GM21528 (cell line): ENCODE measurements around the gene DLEU7.

Experiments
- ATAC-seq: cut with Tn5 transposase; IDR thresholded peaks from one replicate; pipeline ENCODE4 v1.9.1; 2021; ENCODE audit warnings: mild to moderate bottlenecking, moderate library complexity; ENCODE audit not compliant: unreplicated experiment, low FRiP score

DLEU7 gene

DNA sequence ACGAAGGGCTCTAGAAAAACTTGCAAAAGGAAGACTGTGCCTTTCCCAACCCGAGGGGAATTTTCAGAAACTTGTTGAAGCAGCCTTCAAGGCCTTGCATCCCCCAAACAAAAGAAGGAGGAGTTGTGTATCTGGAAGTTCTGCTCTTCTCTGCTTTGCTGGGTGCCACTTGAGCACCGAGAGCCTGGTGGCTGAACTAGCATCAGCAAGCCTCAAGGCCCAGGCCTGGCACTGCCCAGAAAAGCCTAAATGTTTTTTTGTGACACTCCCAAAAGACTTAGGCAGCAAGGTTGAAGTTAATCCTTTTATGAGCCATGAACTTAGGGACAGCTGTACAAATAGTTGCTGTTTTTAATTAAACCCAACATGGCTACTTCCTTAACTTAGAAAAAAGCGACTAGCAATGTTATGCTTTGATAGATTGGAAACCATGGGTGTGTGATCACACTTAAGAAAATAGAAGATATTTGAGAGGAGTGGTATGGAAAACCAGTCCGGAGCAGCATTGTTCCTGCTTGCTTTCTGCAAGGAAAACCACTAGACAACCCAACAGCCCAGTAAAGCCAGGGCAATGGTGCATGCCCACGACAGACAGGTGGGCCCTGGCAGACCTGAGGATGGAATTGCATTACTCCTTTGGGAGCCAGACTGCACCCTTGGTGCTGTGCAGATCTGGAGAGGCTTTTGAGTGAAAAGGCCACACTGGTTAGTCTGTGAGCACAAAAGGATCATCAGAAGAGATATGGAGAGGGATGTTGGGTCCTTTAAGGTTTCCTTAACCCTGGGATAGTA is 788 bp upstream of the DLEU7 start:
- no peak for ATAC-seq

DNA sequence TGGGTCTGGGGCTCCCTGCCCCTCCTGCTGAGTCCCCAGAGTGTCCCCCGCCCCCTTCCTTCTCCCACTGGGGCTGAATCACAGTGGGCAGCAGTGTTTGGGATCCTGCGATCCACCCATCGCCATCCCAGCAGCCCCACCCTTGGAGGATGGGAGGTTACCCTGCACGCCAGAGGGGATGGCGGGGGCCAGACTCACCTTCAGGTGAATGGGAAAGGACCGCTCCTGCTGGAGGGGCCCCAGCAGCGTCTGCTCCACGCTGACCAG is 569 bp downstream of the DLEU7 start:
- no peak for ATAC-seq

DNA sequence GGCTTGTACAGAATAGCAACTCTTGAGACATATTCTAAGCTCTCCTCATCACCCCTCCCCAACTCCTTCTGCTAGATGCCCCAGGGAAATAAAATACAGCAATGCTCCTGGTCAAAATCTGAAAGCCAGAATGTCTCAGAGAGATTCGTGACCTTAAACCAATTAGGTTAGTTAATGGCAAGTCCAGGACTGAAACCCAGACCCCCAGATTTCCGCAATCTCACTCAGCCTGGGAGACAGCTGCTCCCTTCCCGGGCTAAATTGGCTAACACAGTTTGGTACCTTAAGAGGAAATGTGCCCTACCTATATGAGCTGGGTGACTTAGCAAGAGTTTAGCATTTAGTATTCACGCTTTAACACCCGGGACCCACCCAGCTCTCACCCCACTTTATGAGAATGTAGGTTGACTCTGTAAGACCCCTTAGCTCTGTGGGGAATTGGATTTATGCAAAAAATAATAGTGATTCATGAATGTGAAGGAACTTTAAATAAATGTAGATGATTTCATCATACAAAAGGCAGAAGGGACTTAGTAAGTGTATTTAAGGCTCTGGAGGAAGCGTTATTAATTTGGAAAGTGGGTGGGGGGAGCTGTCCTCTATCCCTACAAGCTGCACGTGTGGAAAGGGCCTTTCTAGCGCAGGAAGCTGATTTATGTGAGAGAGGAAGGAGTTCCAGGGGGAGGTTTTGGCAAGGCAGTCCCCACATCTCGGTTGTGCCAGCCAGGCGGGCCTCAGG is 1.1 kb downstream of the DLEU7 start:
- ATAC-seq = no peak

DNA sequence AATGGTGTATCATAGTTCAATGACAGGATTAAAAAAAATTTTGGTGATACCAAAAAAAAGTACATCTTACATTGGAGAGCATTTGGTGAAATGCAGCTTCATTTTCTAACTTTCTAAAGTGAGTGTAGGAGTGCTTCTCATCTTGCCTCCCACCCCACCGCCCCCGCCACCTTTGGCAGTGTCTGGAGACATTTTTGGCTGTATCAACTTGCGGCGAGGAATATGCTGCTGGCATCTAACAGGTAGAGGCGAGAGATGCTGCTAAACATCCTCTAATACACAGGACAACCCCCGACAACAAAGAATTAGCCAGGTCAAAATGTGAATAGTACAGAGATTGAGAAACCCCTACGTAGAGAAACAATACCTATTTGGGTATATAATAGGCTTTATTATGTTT is 1.7 kb downstream of the DLEU7 start:
- no peak for ATAC-seq

DNA sequence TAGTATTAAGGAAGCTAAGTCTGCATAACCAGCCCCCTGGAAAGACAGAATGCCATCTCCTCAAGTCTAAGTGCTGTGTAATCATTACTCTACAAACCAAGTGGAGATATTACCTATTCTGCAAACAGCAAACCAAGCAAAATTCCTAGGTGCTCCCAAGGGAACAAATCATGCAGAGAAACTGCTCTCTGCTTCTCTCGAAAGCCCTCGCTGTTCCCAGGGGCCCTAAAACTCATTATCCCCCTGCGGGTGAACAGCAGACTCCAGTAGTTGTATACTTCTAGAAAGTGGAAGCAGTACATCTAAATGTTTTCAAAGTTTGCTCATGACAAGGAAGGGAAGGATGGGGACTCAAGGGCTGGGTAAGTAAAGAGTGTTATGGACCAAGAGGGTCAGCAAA is 3.2 kb downstream of the DLEU7 start:
- no peak for ATAC-seq

DNA sequence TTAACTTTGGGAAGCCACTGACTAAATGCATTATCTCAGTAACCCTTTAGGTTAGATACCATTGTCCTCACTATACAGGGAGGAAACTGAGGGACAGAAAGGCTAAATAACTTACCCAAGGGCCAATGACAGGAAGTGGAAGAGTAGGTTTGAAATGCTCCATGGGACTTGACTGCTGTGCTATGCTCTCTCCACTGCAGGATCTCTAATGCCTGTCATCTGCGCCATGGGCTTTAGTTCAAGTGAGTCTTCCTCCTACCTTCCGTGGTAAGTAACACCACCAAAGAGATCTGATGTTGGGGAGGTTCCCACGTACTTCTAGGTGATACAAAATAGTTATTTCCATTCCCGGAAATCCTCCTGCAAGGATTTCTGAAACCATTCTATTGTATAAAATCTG is 3.7 kb downstream of the DLEU7 start:
- ATAC-seq = no peak

DNA sequence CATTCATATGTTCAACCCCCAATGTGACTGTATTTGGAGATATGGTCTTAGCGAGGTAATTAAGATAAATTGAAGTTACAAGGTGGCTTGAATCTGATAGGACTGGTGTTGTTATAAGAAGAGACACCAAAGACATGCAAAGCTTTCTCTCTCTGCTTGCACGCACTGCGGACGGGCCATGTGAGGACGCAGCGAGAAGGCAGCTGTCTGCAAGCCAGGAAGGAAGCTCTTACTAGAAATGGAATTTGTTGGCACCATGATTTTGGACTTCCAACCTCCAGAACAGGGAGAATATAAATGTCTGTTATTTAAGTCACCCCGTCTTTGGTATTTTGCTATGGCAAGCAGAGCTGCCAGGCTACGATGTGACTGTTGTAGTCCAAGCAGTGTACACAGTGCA is 4.8 kb downstream of the DLEU7 start:
- no peak for ATAC-seq

DNA sequence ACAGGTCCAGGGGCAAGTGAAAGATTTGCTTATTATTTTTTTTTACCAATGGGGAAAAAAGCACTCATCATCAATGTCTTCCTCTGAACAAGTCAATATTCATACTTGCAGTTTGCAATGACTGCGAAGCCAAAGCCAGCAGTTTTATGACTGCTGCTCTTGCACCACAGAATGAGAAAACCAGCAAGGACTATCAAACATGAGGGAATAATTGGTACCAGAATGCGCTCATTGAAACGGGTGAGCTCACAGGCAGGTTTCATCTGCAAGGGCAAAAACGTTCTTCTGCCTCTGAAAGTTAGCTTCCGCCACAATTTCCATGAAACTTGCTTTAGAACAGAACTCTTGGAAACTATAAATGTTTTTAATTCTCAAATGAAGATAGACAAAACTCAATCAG is 5.5 kb downstream of the DLEU7 start:
- no peak for ATAC-seq

DNA sequence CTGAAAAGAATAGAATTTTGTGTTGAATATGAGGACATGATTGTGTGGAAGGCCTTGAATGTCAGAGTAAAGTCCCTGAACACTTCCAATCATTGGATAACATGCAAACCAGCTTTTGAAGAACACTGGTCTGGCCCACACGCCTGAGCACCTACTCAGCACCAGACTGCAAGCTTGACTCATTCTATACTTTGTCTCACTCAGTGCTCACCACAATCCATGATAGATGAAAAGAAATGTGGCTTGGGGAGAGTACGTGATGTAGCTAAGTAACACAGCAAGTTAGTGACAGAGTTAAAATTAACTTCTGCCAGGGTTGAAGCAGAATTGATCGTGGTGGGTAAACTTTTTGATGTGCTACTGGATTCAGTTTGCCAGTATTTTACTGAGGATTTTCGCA is 12.0 kb downstream of the DLEU7 start:
- no peak for ATAC-seq

DNA sequence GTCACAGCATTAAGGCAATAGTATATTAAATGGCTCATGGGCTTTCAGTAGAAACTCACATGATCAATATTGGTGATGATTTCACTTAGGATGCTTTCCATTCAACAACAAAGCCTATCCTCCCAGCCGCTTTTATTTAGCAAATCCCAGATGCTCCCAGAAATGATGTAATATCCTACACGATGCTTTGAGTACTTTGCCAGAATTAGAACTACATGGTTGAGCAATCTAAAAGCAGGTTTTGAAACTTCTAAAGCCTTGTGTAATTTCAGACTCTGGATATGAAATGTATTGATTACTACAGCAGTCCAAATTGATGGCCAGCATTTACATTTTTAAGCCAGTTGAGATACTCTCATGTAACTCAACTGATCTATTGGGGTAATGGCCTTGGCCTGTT is 13.6 kb downstream of the DLEU7 start:
- ATAC-seq = no peak

DNA sequence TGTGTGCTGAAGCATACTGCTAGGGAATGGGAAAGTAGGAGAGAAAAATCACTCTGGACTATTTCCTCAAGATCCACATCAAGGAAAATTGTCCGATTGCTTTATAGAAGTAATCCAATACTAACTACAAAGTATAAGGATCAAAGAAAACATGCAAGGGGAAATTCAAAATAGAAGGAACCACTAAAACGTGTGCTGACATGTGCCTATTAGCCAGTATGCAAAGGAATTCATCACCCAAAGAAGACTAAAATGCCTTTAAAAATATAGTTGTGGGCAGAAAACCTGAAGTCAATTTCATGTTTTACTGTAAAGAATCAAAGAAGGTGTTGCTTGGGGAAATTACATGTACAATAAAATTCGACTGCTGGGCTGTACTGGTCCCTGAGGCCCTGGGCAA is 14.3 kb downstream of the DLEU7 start:
- no peak for ATAC-seq

DNA sequence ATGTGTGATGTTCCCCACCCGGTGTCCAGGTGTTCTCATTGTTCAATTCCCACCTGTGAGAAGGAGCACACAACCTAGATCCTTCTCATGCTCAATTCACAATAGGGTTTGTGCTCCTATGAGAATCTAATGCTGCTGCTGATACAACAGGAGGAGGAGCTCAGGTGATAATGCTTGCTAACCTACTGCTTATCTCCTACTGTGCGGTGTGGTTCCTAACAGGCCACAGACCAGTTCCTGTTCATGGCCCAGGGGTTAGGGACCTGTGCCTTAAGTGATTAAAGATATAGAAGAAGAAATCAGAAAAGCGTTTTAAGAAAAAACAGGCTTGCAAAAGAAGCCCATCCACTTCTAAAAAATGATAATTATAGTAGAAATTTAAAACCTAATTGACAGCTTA is 17.5 kb downstream of the DLEU7 start:
- ATAC-seq = no peak

DNA sequence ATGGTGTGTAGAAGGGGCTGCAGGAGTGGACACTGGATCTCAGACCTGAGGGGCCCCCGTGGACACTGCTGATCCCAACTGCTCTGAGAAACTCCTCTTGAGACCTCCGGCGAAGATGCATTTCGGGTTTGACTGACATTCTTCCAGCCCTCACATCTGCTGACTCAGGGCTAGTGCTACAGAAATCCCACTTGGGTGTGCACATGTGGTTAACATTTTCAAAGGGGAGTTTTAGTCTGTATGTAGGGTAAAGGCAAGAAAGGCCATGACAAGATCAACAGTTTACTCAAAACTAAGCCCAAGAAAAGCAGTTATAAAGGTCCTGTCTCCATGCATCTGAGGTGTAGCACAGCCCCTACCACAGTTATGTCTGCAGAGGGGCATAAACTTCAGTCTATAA is 31.2 kb downstream of the DLEU7 start:
- ATAC-seq = no peak

DNA sequence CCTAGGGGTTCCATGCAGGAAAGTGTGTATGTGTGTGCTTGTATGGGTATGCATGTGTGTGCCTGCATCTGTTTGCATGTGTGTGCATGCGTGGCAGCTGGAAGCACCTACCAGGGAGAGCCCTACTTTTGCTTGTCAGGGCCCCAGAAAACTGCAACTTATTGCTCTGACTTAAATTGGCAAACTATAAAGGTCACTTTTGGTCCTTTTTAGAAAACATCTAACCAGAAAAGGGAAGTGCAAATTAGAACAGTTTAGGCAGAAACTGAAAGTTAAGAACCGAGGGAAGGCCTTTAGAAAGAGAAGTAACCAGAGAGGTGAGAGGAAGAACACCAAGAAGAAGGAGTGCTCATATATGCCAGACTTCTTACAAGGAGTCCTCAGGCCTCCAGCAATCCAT is 32.5 kb downstream of the DLEU7 start:
- peak; percentile 94 for ATAC-seq

DNA sequence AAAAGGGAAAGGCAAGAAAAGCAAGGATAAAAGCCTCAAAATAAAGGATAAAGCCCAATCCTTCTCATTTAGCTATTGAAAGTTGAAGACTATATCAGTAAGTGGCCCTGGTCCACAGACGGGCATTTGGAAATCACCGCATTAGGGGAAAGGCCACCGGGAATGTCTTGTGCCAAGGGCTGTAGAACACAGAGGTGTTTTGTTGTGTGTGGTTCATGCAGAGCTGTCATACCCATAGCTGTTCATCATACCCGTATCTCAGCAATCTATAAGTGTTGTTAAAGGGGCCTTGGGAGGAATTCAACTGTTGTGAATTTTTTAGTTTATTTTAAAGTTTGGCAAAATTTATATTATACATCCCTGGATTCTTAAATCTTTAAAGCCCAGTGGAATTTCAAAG is 33.0 kb downstream of the DLEU7 start:
- ATAC-seq = no peak

DNA sequence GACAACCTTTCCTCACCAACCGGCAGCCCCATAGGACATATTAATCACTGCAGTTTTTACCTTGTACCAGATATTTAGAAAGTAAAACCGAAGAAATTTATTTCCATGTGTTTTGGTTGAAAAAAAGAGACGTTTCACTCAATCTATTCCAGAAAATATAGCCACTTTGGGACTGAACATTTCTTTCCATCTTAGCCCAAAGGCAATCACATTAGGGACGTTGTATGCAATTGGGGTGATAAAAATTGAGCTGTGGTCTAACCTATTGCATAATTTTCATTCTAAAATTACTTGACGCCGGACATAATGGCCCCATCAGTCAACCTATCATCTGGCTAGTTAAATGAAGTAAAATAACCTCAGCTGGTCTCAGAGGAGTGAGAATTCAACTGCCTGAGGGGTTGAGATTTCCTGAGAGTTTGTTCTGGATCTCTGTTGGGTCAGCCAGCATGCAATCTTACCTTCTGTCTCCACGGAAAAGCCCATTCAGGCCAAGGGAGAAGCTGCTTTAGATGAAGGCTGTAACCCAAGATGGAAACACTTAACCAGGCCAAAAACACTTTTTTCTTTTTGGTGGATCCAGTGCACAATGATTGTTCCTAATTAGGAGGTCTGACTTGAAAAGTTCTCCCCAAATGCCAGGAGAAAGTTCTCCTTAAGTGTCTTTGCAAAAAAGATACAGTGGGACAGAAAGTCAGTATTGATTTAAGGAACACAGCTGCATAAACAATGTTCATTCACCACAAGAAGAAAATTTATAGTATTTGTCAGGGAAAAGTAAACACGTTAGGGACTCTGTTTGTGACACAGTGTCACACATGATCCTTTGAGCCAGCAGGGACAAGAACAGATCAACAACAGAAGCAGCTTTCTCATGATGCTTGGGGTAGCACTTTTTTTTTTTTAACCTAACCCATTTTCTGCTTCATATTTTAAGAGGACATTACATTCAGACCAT is 34.1 kb downstream of the DLEU7 start:
- no peak for ATAC-seq

DNA sequence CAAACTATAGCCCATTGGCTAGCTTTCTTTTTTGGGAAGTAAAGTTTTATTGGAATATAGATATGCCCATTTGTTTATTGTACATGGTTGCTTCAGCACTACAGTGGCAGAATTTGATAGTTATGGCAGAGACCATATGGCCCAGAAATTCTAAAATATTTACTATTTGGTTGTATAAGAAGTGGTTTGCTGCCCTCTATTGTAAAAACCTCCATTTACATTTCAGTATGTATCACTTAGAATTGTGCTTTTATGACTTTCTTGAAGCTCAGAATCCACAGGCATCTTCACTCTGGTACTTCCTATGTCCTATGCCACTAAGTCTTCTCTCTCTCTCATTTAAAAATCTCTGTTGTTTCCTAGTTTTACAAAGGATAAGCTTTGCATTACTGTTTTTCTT is 37.7 kb downstream of the DLEU7 start:
- ATAC-seq = no peak

DNA sequence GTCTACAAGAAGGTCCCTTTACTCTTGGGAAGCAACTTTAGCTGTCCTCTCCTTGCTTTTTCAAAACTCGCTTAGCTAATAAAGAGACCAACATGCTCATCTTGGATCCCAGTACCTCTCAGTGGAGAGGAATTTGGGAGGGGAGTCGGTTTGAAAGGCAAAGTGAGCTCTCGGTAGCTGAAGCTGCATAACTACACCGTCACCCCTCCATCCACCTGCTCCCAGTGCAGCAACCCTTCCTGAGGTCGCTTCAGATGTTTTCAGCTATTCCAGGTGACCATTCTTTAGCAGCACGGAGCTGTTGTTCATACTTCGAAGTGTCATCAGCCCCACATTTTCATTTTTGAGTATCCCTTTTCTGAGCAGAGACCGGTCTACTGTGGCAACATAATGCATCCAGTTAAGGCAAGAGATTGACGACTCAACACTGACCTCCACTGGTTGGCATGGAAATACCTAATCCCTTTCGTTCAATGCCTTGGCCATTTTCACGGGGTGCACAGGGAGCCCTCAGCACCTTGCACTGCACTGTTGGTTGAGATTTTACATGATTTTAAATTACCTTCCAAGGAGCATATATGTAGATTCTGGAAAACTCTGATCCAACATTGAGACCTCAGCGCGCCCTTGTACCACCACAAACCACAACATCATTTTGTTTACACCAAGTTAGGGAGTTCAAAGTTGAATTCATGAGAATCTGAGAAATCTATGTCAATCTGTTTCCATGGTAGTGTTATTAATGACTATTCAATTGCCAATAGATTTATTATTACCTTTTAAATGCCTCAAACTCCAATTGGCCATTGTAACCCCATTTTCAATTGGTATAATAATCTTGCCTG is 42.2 kb downstream of the DLEU7 start:
- ATAC-seq = peak; percentile 95

DNA sequence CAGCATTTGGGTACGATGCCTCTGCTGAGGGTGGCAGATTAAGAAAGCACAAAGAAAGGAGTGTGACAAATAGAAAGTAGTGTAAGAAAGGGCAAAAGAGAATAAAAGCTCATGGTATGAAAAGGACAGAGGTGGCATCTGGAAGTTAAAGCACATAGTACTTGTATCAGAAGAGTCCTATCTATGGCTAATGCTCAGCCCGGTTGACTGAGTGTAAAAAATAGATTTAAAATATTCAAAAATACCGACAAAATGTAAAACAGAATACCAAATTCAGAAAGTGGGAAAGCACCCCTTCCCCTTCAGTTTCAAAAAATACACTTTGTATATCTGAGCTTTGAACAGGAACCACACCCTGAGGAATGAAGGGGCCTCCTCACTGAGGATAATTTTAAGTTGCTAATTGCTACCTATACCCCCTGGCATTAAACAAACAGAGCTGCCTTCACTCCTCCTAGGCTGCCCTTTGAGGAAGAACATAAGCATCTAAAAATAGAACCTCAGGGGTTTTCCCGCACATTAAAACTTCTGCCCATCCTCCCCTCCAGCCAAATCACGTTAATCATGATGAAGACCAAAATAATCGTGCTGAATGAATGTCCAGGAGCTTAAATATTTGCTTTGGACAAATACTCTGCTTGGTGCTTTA is 43.3 kb downstream of the DLEU7 start:
- no peak for ATAC-seq

DNA sequence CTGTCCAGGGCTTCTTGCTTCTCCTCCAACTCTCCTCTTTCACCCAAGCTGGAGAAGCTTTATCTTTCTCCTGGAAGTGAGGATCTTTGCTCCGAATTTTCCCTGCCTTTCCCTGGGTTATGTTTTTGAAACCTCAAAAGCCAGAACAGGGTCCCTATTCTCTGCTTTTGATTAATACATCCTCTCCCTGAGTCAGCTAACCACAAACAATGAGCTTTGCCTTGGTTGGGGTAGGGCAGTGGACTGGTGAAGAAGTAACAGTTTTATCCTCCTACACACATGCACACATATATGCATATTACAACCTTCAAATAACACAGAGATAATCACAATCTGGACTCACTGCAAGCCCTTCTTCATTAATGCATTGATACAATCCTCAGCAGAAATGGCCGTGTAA is 44.6 kb downstream of the DLEU7 start:
- no peak for ATAC-seq
